ENCODE measurements around the gene CCDC40.

DNA sequence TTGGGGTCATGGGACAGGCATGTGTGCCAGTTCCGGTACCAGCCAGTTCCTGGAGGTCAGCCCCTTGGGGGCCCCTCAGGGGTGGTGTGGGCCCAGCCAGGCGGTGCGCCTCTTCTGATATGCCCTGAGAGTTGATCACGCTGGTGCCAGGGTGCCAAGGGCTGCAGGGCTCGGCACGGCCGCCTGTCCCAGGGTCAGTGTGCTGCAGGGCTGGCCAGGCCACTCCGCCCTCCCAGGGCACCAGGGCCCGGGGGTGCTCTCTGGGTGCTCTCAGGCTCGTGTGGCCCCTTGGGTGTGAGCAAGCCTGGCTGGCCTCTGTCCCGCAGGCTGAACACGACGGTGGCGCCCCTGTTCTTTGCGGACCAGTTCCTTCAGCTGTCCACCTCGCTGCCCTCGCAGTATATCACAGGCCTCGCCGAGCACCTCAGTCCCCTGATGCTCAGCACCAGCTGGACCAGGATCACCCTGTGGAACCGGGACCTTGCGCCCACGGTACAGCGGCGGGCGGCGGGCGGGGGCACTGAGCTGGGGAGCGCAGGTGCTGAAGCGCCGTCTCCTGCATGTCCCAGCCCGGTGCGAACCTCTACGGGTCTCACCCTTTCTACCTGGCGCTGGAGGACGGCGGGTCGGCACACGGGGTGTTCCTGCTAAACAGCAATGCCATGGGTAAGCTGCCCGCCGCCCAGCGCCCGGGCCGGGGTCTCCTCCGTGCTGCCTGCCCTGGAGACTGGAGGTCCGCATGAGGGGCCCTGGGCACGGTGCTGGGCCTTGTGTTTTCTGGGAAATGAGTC lies 71.0 kb downstream of the CCDC40 start:
- no peak for TF ChIP-seq CTCF (conservative IDR thresholded peaks at IDR 0.05 in 1 of 2, IDR thresholded peaks at IDR 0.05 in 1 of 2; ENCODE audit: low read depth in 1 of 2, low read length in 2 of 2)
- TF ChIP-seq EZH2 (IDR thresholded peaks at IDR 0.05; ENCODE audit: low read length, missing control alignments) = no peak

All from fibroblast of lung (primary cell).